HG03457 (cell line): Measurements from ENCODE around the gene CALN1.

Source experiments
- ATAC-seq: cut with Tn5 transposase; IDR thresholded peaks from one replicate; pipeline ENCODE4 v1.9.1; 2021; ENCODE audit warnings: moderate number of reproducible peaks; ENCODE audit not compliant: unreplicated experiment

CALN1 gene

GRCh38 chr7:72326811-72327210, 85.3 kb downstream of the CALN1 start:
- ATAC-seq: no peak

DNA sequence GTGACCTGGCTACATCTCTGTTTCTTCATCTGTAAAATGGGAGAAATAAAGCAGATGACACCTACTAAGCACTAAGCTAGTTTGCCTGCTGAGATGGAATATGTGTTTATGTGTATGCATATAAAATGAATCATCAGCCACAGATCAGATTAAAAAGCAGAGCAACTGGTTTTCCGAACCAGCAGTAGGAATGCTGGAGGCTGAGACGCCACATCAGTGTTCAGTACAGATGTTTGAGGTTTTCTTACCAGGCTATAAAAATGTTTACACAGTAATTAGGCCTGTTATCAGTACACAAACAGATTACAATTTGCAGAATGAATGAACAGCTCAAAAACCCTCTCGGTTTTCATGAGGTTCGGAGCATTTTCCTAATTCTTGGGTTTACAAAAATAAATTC, 85.8 kb downstream of the CALN1 start:
- ATAC-seq: no peak

DNA sequence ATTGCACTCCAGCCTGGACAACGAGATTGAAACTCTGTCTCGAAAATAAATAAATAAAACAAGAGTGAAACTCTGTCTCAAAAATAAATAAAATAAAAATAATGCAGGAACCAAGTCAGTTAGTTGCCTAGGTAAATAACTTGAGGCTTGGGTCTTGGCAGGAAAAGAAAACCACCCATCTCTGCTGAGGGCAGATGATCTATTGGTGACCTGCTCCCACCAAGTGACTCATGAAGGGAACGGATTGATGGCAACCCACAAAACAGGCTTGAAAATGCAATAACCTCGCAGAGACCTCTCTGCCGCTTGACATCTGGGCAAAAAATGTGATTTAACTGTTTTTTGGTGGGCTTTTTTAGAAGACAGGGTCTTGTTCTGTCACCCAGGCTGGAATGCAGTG, 86.6 kb downstream of the CALN1 start:
- ATAC-seq: no peak

GRCh38 chr7:72321637-72322036, 90.5 kb downstream of the CALN1 start:
- ATAC-seq: no peak

DNA sequence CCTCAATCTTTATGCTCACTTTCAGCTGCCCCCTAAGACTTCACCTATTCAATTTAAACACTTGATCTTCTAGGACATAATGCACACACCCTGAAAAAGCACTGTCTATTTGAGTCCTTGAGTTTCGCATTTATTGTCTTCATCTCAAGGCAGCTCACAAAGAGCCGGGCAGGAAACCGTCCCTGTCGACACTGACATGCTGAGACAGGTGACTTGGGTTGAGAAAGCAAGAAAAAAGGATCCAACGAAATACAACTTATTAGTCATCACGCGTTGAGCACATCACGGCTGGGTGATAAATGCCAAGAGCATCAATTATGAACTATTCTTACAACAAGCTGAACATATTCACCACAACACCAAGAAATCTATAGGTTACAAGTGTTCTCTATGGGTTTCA, 91.1 kb downstream of the CALN1 start:
- ATAC-seq: no peak

DNA sequence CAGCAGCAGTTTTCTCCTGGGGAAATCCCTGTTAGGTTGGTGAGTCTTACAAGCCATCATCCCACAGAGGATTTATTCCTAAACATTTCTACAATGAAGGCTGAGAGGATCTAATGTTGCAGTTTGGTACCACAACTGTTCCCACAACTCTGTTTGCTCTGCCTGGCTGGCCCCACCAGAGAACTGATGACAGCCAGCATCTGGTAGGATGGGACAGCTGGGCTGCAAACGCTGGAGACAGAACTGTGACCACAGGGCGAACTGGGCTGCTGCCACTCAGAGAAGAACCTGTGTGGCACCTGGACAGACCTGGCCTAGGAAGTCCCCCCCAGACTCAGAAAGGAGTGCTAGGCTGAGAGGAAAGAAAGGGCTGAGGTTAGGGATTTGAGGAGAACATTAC, 94.8 kb downstream of the CALN1 start:
- ATAC-seq: no peak

GRCh38 chr7:72316148-72316547, 96.0 kb downstream of the CALN1 start:
- no peak for ATAC-seq

- no peak for ATAC-seq
These were observed 98.2 kb downstream of the CALN1 start for GRCh38 chr7:72313906-72314305.

GRCh38 chr7:72310301-72310700, 101.8 kb downstream of the CALN1 start:
- no peak for ATAC-seq

DNA sequence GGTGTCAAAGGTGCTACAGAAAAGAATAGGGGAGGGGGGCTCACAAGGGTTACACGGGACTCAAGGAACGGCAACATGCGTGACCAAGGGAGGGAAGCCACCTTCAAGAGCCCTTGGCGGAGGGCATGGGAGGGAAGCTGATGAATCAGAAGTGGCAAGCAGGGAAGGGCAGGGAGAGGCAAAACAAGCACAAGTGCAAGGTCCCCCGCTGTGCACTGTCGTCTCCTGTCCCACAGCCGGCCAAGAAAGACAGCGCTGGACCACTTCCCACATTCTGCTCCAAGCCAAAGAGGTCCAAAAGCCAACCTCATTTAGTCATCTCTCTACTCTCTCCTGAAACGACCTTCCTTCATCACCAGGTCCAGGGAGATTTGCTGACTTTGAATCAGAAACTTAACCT, 102.7 kb downstream of the CALN1 start:
- ATAC-seq: no peak

DNA sequence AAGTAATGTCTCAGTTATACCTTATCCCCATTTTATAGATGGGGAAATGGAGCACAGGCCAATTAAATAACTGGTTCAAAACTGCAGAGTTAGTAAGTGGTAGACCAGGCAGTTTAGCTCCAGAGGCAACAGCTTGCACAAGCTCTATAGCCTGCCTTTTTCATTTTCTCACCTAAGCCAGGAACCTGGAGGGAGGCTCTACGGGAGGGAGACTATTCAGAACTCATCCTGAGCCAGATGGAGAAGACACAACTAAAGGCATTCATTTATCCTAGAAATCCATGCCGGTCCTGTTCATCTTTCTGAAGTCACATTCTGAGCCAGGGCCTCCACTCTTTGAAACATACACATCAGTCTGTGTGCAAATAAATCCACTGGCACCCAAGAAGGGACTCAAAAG, 103.2 kb downstream of the CALN1 start:
- no peak for ATAC-seq

- no peak for ATAC-seq
These were observed 104.6 kb downstream of the CALN1 start for GRCh38 chr7:72307566-72307965.

DNA sequence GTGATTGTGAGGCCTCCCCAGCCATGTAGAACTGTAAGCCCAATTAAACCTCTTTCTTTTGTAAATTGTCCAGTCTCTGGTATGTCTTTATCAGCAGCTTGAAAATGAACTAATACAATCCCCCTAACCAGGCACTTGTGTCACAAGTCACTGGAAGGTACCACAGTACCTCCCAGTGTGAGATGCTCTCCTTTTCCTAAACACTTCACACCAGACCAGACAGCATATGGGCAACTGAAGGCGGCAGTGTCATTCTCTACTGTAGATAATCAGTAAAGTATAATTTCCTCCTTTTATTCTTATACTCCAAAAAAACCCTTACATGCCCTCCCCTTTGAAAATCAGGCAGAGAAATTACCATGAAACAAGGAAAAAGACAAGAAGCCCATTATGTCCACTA, 113.2 kb downstream of the CALN1 start:
- no peak for ATAC-seq

GRCh38 chr7:72298091-72298490, 114.0 kb downstream of the CALN1 start:
- ATAC-seq: no peak

GRCh38 chr7:72297636-72298035, 114.5 kb downstream of the CALN1 start:
- ATAC-seq: no peak

DNA sequence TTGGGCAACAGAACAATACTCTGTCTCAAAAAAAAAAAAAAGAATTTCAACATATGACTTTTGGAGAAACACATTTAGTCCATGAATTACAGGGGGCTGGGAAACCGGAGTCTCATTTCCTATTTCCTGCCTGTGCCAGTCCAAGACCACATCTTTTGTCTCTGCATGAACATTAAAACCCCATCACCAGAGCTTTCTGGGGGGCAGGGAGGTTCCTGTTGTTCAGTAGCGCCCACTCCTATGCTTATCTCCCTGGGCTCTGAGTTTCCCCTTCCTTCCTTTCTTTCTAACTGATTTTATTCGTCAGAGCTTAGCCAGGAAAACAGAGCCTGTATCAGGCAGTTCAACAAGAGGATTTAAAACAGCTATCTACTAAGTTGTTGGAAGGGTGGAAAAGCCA, 119.3 kb downstream of the CALN1 start:
- no peak for ATAC-seq

GRCh38 chr7:72292118-72292517, 120.0 kb downstream of the CALN1 start:
- ATAC-seq: no peak

DNA sequence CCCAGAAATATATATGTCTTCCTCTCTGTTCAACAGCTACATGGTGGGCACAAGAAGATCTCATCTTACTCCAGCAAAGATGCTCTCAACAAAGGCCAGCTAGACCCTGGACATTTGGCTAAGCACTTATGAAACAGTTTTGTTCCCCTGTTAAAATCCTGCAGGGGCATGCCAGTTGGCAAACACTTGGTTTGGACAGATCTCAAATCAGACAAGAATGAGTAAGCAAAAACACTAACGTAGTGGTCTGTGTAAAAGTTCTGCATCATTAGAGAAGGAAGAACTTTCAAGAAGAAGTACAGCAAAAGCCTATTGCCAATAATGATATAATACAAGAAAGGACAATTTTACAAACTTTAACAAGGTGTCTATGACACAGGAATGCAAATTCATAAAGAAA, 125.6 kb downstream of the CALN1 start:
- ATAC-seq: no peak

DNA sequence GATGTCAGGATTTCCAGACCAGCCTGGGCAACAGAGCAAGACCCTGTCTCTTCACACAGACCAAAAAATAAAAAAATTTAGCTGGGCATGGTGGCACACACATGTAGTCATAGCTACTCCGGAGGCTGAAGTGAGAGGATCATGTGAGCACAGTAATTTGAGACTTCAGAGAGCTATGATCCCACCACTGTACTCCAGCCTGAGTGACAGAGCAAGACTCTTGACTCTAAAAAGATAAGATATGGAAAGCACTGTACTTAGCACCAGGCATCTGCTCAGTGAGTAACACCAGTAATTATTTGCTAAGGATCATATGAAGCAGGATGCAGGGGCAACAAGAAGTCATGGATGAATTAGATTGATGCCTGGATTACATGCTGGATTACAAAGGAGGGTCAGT, 128.8 kb downstream of the CALN1 start:
- no peak for ATAC-seq

DNA sequence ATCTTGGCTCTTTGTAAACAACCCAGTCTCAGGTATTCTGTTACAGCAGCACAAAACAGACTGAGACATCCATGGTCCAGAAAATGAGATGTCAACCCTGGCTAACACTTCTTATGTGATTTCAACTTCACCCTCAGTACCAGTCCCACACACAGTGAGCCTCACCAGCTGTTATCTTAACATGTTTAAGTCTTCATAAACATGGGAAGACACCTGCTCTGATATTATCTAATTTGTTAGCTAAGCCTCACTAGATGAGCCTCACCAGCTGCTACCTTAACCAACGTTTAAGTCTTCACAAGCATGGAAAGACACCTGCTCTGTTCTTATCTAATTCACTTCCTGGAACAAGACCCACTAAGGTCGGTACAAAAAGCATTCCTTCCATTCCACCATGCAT, 130.8 kb downstream of the CALN1 start:
- ATAC-seq: no peak

GRCh38 chr7:72279203-72279602, 132.9 kb downstream of the CALN1 start:
- no peak for ATAC-seq

DNA sequence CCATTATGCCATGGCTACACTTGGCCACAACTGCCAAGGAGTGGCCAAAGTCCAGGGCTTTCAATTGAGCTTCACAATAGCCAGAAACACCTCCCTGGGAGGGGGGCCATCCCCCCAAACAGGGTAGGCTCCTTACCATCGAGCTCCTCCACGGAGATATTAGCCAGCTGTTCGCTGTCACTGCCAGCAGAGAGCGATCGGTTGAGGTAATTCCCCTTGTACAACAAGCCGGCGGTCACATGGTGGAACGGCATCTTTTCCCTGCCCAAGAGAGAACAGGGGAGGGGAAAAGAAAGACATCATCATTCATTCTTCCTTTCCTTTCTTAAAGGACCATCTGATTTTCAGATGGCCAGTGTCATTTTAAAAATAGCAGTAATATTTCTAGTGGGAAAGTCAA, 133.6 kb downstream of the CALN1 start:
- no peak for ATAC-seq

- ATAC-seq: no peak
These were observed 136.6 kb downstream of the CALN1 start for GRCh38 chr7:72275382-72276070.
